WTC11 (cell line): ENCODE measurements around the gene APCDD1. TPM values are rescaled to one million over a fixed set of nuclear protein-coding genes. Genes with fewer than 3 reads are reported as not detected.

Source experiments
- ATAC-seq: fragments of 200-7000 bp; cut with Tn5 transposase; 2 replicates; pipeline ENCODE4 v1.10.0; 2021; ENCODE audit warnings: mild to moderate bottlenecking, moderate library complexity
- CTCF ChIA-PET: fragments of 300-600 bp; sonication (Branson Sonifier 250); formaldehyde crosslinking; loops from one replicate; lab custom pipeline; 2021; ENCODE audit warnings: antibody characterized with exemption; lab: Charles Lee
- POLR2A ChIA-PET: fragments of 350-600 bp; sonication (Branson Sonifier 250); formaldehyde crosslinking; loops from one replicate; lab custom pipeline; 2021; ENCODE audit warnings: antibody characterized with exemption; lab: Charles Lee
- DNase-seq: peaks from one replicate; pipeline ENCODE4 v3.0.0; 2021; ENCODE audit warnings: low spot score
- H3K27ac Mint-ChIP-seq: 2 replicates; pipeline ENCODE4 v1.8.0; 2021; ENCODE audit warnings: mixed read lengths
- H3K27me3 Mint-ChIP-seq: 2 replicates; pipeline ENCODE4 v1.8.0; 2021; ENCODE audit warnings: low read depth, mild to moderate bottlenecking, moderate library complexity, mixed read lengths
- H3K36me3 Mint-ChIP-seq: 2 replicates; pipeline ENCODE4 v1.8.0; 2021; ENCODE audit warnings: mixed read lengths
- H3K4me1 Mint-ChIP-seq: 2 replicates; pipeline ENCODE4 v1.8.0; 2022; ENCODE audit warnings: mixed read lengths
- H3K4me3 Mint-ChIP-seq: 2 replicates; pipeline ENCODE4 v1.8.0; 2021; ENCODE audit warnings: mild to moderate bottlenecking, moderate library complexity, mixed read lengths
- H3K9me3 Mint-ChIP-seq: 2 replicates; pipeline ENCODE4 v1.8.0; 2021; ENCODE audit warnings: mixed read lengths
- AR ChIP-seq: fragments of 250-450 bp; sonication (Bioruptor Pico); IDR thresholded peaks from 2 replicates; pipeline ENCODE4 v1.9.0; 2021; ENCODE audit warnings: mild to moderate bottlenecking
- ATF1 ChIP-seq: sonication (generic); formaldehyde crosslinking; IDR thresholded peaks from 2 replicates; pipeline ENCODE4 v1.8.1; 2023; ENCODE audit warnings: mild to moderate bottlenecking, moderate library complexity, missing genetic modification reagents
- ATF6 ChIP-seq: sonication (generic); formaldehyde crosslinking; IDR thresholded peaks from 2 replicates; pipeline ENCODE4 v1.8.1; 2023; ENCODE audit warnings: mild to moderate bottlenecking, missing genetic modification reagents
- CBFB ChIP-seq: sonication (generic); formaldehyde crosslinking; IDR thresholded peaks from 2 replicates; pipeline ENCODE4 v1.8.1; 2022; ENCODE audit warnings: mild to moderate bottlenecking, low read depth, missing genetic modification reagents
- CREM ChIP-seq: sonication (generic); formaldehyde crosslinking; IDR thresholded peaks from 2 replicates; pipeline ENCODE4 v1.8.1; 2022; ENCODE audit warnings: mild to moderate bottlenecking, missing genetic modification reagents, moderate library complexity
- E2F1 ChIP-seq: sonication (generic); formaldehyde crosslinking; IDR thresholded peaks from 2 replicates; pipeline ENCODE4 v1.8.0; 2022; ENCODE audit warnings: mild to moderate bottlenecking, missing genetic modification reagents
- EMX1 ChIP-seq: fragments of 250-450 bp; sonication (Bioruptor Pico); IDR thresholded peaks from 2 replicates; pipeline ENCODE4 v1.8.0; 2021; ENCODE audit warnings: mild to moderate bottlenecking
- ETV6 ChIP-seq: sonication (generic); formaldehyde crosslinking; IDR thresholded peaks from 2 replicates; pipeline ENCODE4 v1.8.1; 2022; ENCODE audit warnings: mild to moderate bottlenecking, missing genetic modification reagents
- FOXJ3 ChIP-seq: sonication (generic); formaldehyde crosslinking; IDR thresholded peaks from 2 replicates; pipeline ENCODE4 v1.9.0; 2021; ENCODE audit warnings: missing genetic modification reagents, mild to moderate bottlenecking, borderline replicate concordance
- FOXK1 ChIP-seq: sonication (generic); formaldehyde crosslinking; IDR thresholded peaks from 2 replicates; pipeline ENCODE4 v1.8.0; 2022; ENCODE audit warnings: mild to moderate bottlenecking, moderate library complexity, missing genetic modification reagents
- FOXP4 ChIP-seq: sonication (generic); formaldehyde crosslinking; IDR thresholded peaks from 2 replicates; pipeline ENCODE4 v1.8.0; 2022; ENCODE audit warnings: mild to moderate bottlenecking, missing genetic modification reagents
- GTF2I ChIP-seq: fragments of 250-450 bp; sonication (Bioruptor Pico); conservative IDR thresholded peaks from 2 replicates; pipeline ENCODE4 v1.4.0; 2021; ENCODE audit warnings: mild to moderate bottlenecking
- HMGA2 ChIP-seq: fragments of 250-450 bp; sonication (Bioruptor Pico); IDR thresholded peaks from 2 replicates; pipeline ENCODE4 v1.4.0; 2021; ENCODE audit warnings: mild to moderate bottlenecking, moderate library complexity
- IRF2 ChIP-seq: sonication (generic); formaldehyde crosslinking; IDR thresholded peaks from 2 replicates; pipeline ENCODE4 v1.8.0; 2022; ENCODE audit warnings: low read depth, missing genetic modification reagents, borderline replicate concordance
- MLX ChIP-seq: sonication (generic); formaldehyde crosslinking; IDR thresholded peaks from 2 replicates; pipeline ENCODE4 v1.8.1; 2023; ENCODE audit warnings: mild to moderate bottlenecking, missing genetic modification reagents, moderate library complexity
- NFE2L1 ChIP-seq: sonication (generic); formaldehyde crosslinking; IDR thresholded peaks from 2 replicates; pipeline ENCODE4 v1.8.1; 2023; ENCODE audit warnings: missing genetic modification reagents
- SMAD3 ChIP-seq: sonication (generic); formaldehyde crosslinking; IDR thresholded peaks from 2 replicates; pipeline ENCODE4 v1.8.0; 2022; ENCODE audit warnings: missing genetic modification reagents, mild to moderate bottlenecking, borderline replicate concordance
- TCF7 ChIP-seq: sonication (generic); formaldehyde crosslinking; IDR thresholded peaks from 2 replicates; pipeline ENCODE4 v1.8.0; 2022; ENCODE audit warnings: mild to moderate bottlenecking, low read depth, missing genetic modification reagents, moderate library complexity
- TEAD4 ChIP-seq: sonication (generic); formaldehyde crosslinking; IDR thresholded peaks from 2 replicates; pipeline ENCODE4 v1.8.0; 2022; ENCODE audit warnings: mild to moderate bottlenecking, missing genetic modification reagents
- ZNF138 ChIP-seq: sonication (generic); formaldehyde crosslinking; conservative IDR thresholded peaks from 2 replicates; pipeline ENCODE4 v1.8.1; 2022; ENCODE audit warnings: mild to moderate bottlenecking, moderate library complexity, missing genetic modification reagents
- ZNF532 ChIP-seq: fragments of 250-450 bp; sonication (Bioruptor Pico); IDR thresholded peaks from 2 replicates; pipeline ENCODE4 v1.9.0; 2021; ENCODE audit warnings: mild to moderate bottlenecking, borderline replicate concordance
- total RNA-seq: library from RNA; stranded (reverse); gene quantifications from 3 replicates; pipeline ENCODE4 v1.2.3, GENCODE V29; 2021

The APCDD1 gene
- total RNA-seq, 1 experiment from 2014 or later, result 7.1 TPM

- Mint-ChIP-seq H3K36me3 (no peaks in the 10 kb centered on the region), H3K27ac (no peak overlapping the region), H3K4me3 (no peak overlapping the region), H3K4me1 (no peaks in the 10 kb centered on the region), H3K9me3 (peaks cover 20% of the 10 kb centered on the region), H3K27me3 (no peaks in the 10 kb centered on the region)
- TF ChIP-seq ETV6 (CRISPR knock-in tag) (no peak), CBFB (CRISPR knock-in tag) (no peak), MLX (CRISPR knock-in tag) (no peak), NFE2L1 (no peak), AR (CRISPR knock-in tag) (no peak), ATF1 (CRISPR knock-in tag) (no peak), EMX1 (CRISPR knock-in tag) (no peak), FOXP4 (no peak), CREM (no peak), GTF2I (CRISPR knock-in tag) (no peak), TCF7 (CRISPR knock-in tag) (no peak), ATF6 (CRISPR knock-in tag) (no peak), TEAD4 (no peak), FOXJ3 (no peak), E2F1 (CRISPR knock-in tag) (no peak), HMGA2 (CRISPR knock-in tag) (no peak)
- POLR2A ChIA-PET, result no interaction called here
- CTCF ChIA-PET, result no interaction called here
- ATAC-seq (no peak), DNase-seq (no peak)
Observed at GRCh38 chr18:10424585-10425307, 29.7 kb upstream of the APCDD1 start.

GRCh38 chr18:10430677-10431076 lies 23.8 kb upstream of the APCDD1 start:
- Mint-ChIP-seq H3K4me3 (no peak overlapping the region), H3K36me3 (no peaks in the 10 kb centered on the region), H3K9me3 (no peaks in the 10 kb centered on the region), H3K27me3 (no peaks in the 10 kb centered on the region), H3K4me1 (no peaks in the 10 kb centered on the region), H3K27ac (no peak overlapping the region)
- POLR2A ChIA-PET, result no interaction called here
- DNase-seq, result no peak
- CTCF ChIA-PET, result interaction anchor here (0.8 kb wide), 1 partner anchor 9 kb away, joined by 3 read pairs; no protein-coding TSS in a partner anchor
- no peak for ATAC-seq
- no peak for TF ChIP-seq ZNF138 (CRISPR knock-in tag)
- TF ChIP-seq FOXK1 (CRISPR knock-in tag), result no peak
- TF ChIP-seq IRF2 (CRISPR knock-in tag), result no peak
- TF ChIP-seq SMAD3 (CRISPR knock-in tag), result no peak
- TF ChIP-seq ZNF532 (CRISPR knock-in tag), result no peak
- TF ChIP-seq ATF6 (CRISPR knock-in tag), result no peak
